ENCODE measurements around the gene SRCAP. TPM values are rescaled to one million over a fixed set of nuclear protein-coding genes. Genes with fewer than 3 reads are reported as not detected.

SRCAP gene
- total RNA-seq, 2 experiments from 2014 or later, result 48.4 to 54.0 TPM

- POLR2A ChIA-PET, result interaction anchor here (0.5 kb wide), 1 partner anchor 28 kb away, joined by 3 read pairs; no protein-coding TSS in a partner anchor
- intact Hi-C loops (cut with micrococcal nuclease), result no loop called here
- CTCF ChIA-PET, result interaction anchor here (1.0 to 1.9 kb wide), 2 partner anchors 30 to 158 kb away, joined by 3 to 7 read pairs; no protein-coding TSS in a partner anchor
- H3K27ac Mint-ChIP-seq, result no peak overlapping the region
- peaks cover 5% of the 10 kb centered on the region for H3K36me3 Mint-ChIP-seq
- H3K27me3 Mint-ChIP-seq, result peaks cover 4% of the 10 kb centered on the region
- H3K4me3 Mint-ChIP-seq, result no peak overlapping the region
- no peak for DNase-seq
- H3K4me1 Mint-ChIP-seq (ENCODE audit: low read depth), result peaks cover 12% of the 10 kb centered on the region
- H3K9me3 Mint-ChIP-seq, result no peaks in the 10 kb centered on the region
Measured at GRCh38 chr16:30784215-30784614, 85.2 kb downstream of the SRCAP start.

DNA sequence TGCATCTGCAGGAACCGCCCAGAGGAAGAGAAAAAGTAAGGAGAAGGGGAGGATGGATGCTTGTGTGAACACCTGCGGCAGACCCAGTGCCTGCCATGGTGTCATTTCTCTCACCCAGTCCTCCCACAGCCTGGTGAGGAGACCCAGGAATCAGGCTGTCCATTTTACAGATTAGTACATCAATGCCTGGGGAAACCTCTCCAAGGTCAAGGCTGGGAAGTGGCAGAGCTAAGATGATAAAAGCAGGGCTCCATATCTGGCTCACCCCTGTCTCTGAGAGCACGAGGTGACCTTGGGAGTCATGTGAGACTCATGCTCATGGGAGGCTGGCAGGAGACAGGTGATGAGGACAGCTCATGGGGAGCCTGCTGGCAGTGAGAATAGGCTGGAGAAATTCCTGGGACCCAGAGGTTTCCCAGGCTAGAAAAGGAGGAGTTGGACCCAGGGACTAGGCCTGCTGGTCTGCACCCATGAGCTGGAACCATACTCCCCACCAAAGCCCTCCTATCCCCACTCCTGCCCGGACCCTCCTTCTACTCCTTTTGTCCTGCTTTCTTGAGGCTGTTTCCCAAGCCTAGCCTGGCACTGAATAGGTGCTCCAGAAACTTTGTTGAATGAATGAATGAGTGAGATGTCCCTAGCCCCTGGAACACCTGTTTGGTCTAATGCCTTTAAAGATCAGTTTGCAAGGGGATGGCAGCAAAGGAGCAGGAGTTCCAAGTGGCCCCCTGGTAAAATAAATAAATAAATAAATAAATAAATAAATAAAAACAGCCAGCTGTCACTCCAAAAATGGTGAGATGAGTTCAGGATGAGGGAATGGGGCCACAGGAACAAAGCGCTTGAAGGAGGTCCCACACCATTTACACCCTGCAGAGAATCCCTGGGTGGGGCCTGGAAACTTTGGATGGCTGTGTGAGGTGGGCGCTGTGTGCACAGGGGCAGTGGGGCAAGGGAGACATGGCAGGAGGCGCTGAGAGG is 86.4 kb downstream of the SRCAP start:
- Mint-ChIP-seq H3K27me3 (peaks cover 4% of the 10 kb centered on the region), H3K27ac (no peak overlapping the region), H3K4me3 (peak overlapping the region; percentile 77), H3K36me3 (peaks cover 5% of the 10 kb centered on the region), H3K9me3 (no peaks in the 10 kb centered on the region), H3K4me1 (ENCODE audit: low read depth) (peaks cover 12% of the 10 kb centered on the region)
- CTCF ChIA-PET, result interaction anchor here (0.6 to 1.3 kb wide), 2 partner anchors 29 to 80 kb away, joined by 3 to 6 read pairs; no protein-coding TSS in a partner anchor
- DNase-seq, result no peak
- POLR2A ChIA-PET, result interaction anchor here (0.6 kb wide), 1 partner anchor 157 kb away, joined by 4 read pairs; no protein-coding TSS in a partner anchor
- intact Hi-C loops (cut with micrococcal nuclease), result no loop called here

- intact Hi-C loops (cut with micrococcal nuclease), result no loop called here
- Mint-ChIP-seq H3K9me3 (no peaks in the 10 kb centered on the region), H3K4me3 (peak overlapping the region; percentile 77), H3K27me3 (peaks cover 4% of the 10 kb centered on the region), H3K4me1 (ENCODE audit: low read depth) (peaks cover 12% of the 10 kb centered on the region), H3K36me3 (peaks cover 5% of the 10 kb centered on the region), H3K27ac (no peak overlapping the region)
- DNase-seq, result peak; percentile 30
- ChIA-PET CTCF (interaction anchor here (1.0 kb wide), 2 partner anchors 19 to 28 kb away, joined by 3 to 4 read pairs; no protein-coding TSS in a partner anchor), POLR2A (interaction anchor here (1.0 kb wide), 1 partner anchor 19 kb away, joined by 3 read pairs; no protein-coding TSS in a partner anchor)
Measured at GRCh38 chr16:30786115-30786935, 87.4 kb downstream of the SRCAP start.

- Mint-ChIP-seq H3K9me3 (no peaks in the 10 kb centered on the region), H3K27me3 (peaks cover 4% of the 10 kb centered on the region), H3K4me1 (ENCODE audit: low read depth) (peaks cover 12% of the 10 kb centered on the region), H3K4me3 (peak within 1 kb of the TSS; percentile 77), H3K27ac (no peak within 1 kb of the TSS), H3K36me3 (peaks cover 5% of the 10 kb centered on the region)
- peak; percentile 31 for DNase-seq
- CTCF ChIA-PET, result interaction anchor here (1.0 kb wide), 2 partner anchors 18 to 27 kb away, joined by 3 to 4 read pairs; no protein-coding TSS in a partner anchor
- POLR2A ChIA-PET, result interaction anchor here (1.0 to 1.2 kb wide), 2 partner anchors 10 to 18 kb away, joined by 3 read pairs; no protein-coding TSS in a partner anchor
- intact Hi-C loops (cut with micrococcal nuclease), result loop anchor here (1.0 kb wide), 1 partner anchor 19 kb away; no protein-coding TSS in a partner anchor
Measured at GRCh38 chr16:30786936-30787612, 88.1 kb downstream of the SRCAP start, which contains the start of gene ZNF629. Gene ZNF629 (minus strand): TSS chr16:30787205. CDS start chr16:30784482, 2,723 bp downstream.

- POLR2A ChIA-PET, result interaction anchor here (1.0 to 1.2 kb wide), 2 partner anchors 11 to 18 kb away, joined by 3 read pairs; no protein-coding TSS in a partner anchor
- peaks cover 4% of the 10 kb centered on the region for H3K27me3 Mint-ChIP-seq
- CTCF ChIA-PET, result interaction anchor here (1.0 kb wide), 2 partner anchors 18 to 26 kb away, joined by 3 to 4 read pairs; no protein-coding TSS in a partner anchor
- peak overlapping the region; percentile 77 for H3K4me3 Mint-ChIP-seq
- no peak for DNase-seq
- no peak overlapping the region for H3K27ac Mint-ChIP-seq
- H3K36me3 Mint-ChIP-seq, result peaks cover 5% of the 10 kb centered on the region
- H3K4me1 Mint-ChIP-seq (ENCODE audit: low read depth), result peaks cover 12% of the 10 kb centered on the region
- no peaks in the 10 kb centered on the region for H3K9me3 Mint-ChIP-seq
- intact Hi-C loops (cut with micrococcal nuclease), result loop anchor here (1.0 kb wide), 1 partner anchor 19 kb away; no protein-coding TSS in a partner anchor
Measured at GRCh38 chr16:30787613-30788378, 88.8 kb downstream of the SRCAP start.

Other genes starting within 250 kb of the SRCAP start
- 100 to 1,000 TPM; 218 to 226 TPM for gene ITGAL, start 226.4 kb upstream of the SRCAP start, total RNA-seq
- 10 to 100 TPM; 14.2 to 14.3 TPM for gene ZNF768, start 172.6 kb upstream of the SRCAP start, total RNA-seq
- gene ZNF747, start 164.3 kb upstream of the SRCAP start, total RNA-seq, result 1 to 10 TPM; 7.2 to 7.6 TPM
- gene ZNF764, start 140.8 kb upstream of the SRCAP start, total RNA-seq, result 10 to 100 TPM; 13.7 to 14.2 TPM
- gene ZNF688, start 127.5 kb upstream of the SRCAP start, total RNA-seq, result 1 to 10 TPM; 9.2 to 9.3 TPM
- 10 to 100 TPM; 14.0 to 15.0 TPM for gene ZNF785, start 113.5 kb upstream of the SRCAP start, total RNA-seq
- 1 to 10 TPM; 8.7 to 9.9 TPM for gene ZNF689, start 88.8 kb upstream of the SRCAP start, total RNA-seq
- 10 to 100 TPM; 73.2 to 83.2 TPM for gene PRR14, start 48.2 kb upstream of the SRCAP start, total RNA-seq
- 10 to 100 TPM; 91.8 to 95.6 TPM for gene FBRS, start 40.7 kb upstream of the SRCAP start, total RNA-seq
- 10 to 100 TPM; 24.1 to 27.9 TPM for gene PHKG2, start 49.3 kb downstream of the SRCAP start, total RNA-seq
- 1 to 10 TPM; 3.8 to 4.9 TPM for gene CFAP119, start 62.9 kb downstream of the SRCAP start, total RNA-seq
- gene RNF40, start 63.2 kb downstream of the SRCAP start, total RNA-seq, result 10 to 100 TPM; 70.9 to 72.8 TPM
- 1 to 10 TPM; 2.9 to 3.1 TPM for gene ZNF629, start 88.0 kb downstream of the SRCAP start, total RNA-seq
- 10 to 100 TPM; 25.6 to 25.7 TPM for gene BCL7C, start 194.9 kb downstream of the SRCAP start, total RNA-seq
- under 1 TPM; 0.22 to 0.43 TPM for gene CTF1, start 197.4 kb downstream of the SRCAP start, total RNA-seq
- gene FBXL19, start 224.4 kb downstream of the SRCAP start, total RNA-seq, result 10 to 100 TPM; 21.0 to 22.2 TPM
- gene ORAI3, start 249.9 kb downstream of the SRCAP start, total RNA-seq, result 1 to 10 TPM; 9.6 to 9.7 TPM